Activated naive CD4-positive, alpha-beta T cell treated with anti-CD3 and anti-CD28 coated beads, Interleukin-2, amount 10 ng/mL, durations not matched to agents 7 days and 5 days (primary cell): ENCODE data around the gene VSIG8.

ENCODE experiments used
- CTCF ChIA-PET: fragments of 350-600 bp; sonication (Branson Sonifier 250); formaldehyde crosslinking; loops from one replicate; lab custom pipeline; 2021; ENCODE audit warnings: antibody characterized with exemption; lab: Charles Lee
- DNase-seq: peaks from one replicate; pipeline ENCODE4 v3.0.0-alpha.2; 2020
- H3K27ac Mint-ChIP-seq: one replicate; pipeline ENCODE4 v1.8.0; 2021; ENCODE audit warnings: mild to moderate bottlenecking, moderate library complexity, mixed read lengths
- H3K27me3 Mint-ChIP-seq: one replicate; pipeline ENCODE4 v1.8.0; 2021; ENCODE audit warnings: mild to moderate bottlenecking, mixed read lengths
- H3K36me3 Mint-ChIP-seq: one replicate; pipeline ENCODE4 v1.8.0; 2021; ENCODE audit warnings: mixed read lengths
- H3K4me1 Mint-ChIP-seq: one replicate; pipeline ENCODE4 v1.8.0; 2021; ENCODE audit warnings: mixed read lengths
- H3K4me3 Mint-ChIP-seq: one replicate; pipeline ENCODE4 v1.8.0; 2021; ENCODE audit warnings: mild to moderate bottlenecking, moderate library complexity, mixed read lengths
- H3K9me3 Mint-ChIP-seq: one replicate; pipeline ENCODE4 v1.8.0; 2021; ENCODE audit warnings: mixed read lengths

Gene VSIG8

DNA sequence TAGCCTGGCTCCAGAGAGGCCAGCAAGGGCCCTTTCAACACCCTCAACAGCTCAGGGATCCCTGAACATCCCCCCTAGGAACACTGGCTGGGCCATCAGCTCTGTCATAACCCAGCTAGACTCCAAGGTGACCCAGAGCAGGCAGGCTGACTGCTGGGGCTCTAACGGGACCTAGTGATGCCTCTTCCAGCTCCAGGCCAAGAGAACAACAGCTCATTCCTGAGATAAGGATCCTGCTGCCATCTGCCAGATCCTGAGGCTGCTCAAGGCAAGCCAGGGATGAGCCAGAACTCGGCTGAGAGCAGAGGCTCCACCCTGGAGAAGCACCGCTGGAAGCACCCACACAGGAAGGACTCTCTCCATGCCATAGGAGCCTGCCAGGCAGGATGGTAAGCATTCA, 2.0 kb downstream of the VSIG8 start:
- H3K36me3 Mint-ChIP-seq = no peaks in the 10 kb centered on the region
- H3K27ac Mint-ChIP-seq = no peak overlapping the region
- no peak for DNase-seq
- H3K9me3 Mint-ChIP-seq = no peaks in the 10 kb centered on the region
- H3K27me3 Mint-ChIP-seq = peaks cover 18% of the 10 kb centered on the region
- no peak overlapping the region for H3K4me3 Mint-ChIP-seq
- H3K4me1 Mint-ChIP-seq = no peaks in the 10 kb centered on the region
- CTCF ChIA-PET = no interaction called here

DNA sequence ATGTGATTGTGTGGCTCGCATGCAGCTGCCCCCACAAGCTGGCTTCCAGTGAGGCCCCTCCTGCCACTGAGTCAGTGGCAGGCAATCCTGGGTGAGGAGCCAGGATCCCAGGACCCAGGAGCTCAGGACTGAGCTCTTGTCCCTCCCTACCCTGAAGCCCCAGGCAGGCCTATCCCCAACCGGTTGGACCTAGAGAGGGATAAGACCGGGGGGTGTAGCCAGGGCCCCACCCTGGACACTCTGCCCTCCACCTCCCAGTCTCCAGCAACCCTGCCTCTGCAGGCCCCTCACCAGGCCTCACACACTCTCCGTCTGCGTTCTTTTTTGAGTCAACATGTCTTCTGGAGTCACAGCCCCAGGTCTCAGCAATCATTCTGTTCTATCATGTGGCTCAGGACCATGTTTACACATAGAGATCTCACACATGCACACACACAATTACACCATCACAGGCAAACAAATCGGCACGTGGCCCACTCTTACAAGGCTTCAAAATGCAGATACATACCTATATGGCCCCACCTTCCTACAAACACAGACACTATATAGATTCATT, 2.6 kb downstream of the VSIG8 start:
- Mint-ChIP-seq H3K36me3 (no peaks in the 10 kb centered on the region), H3K4me1 (peaks cover 5% of the 10 kb centered on the region), H3K27me3 (peaks cover 17% of the 10 kb centered on the region), H3K9me3 (no peaks in the 10 kb centered on the region), H3K27ac (no peak overlapping the region), H3K4me3 (no peak overlapping the region)
- DNase-seq = no peak
- CTCF ChIA-PET = no interaction called here

DNA sequence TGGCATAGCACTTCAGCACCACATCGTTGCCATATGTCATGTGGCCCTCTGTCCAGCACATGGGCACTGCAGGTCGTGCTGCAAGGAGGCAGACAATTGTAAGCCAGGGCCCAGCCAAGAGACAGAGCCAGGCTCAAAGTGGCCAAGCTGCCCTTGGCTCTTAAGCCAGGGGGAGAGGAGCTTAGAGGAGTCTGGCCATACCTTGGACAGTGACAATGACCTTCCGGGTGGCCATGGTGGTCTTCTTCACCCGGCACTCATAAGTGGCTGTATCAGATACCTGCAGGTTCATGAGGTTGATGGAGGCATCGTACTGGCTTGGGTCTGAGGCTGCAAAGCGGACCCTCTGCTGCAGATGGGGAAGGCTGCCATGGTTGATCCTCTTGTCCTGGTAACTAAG, 4.6 kb downstream of the VSIG8 start:
- Mint-ChIP-seq H3K27ac (no peak overlapping the region), H3K36me3 (no peaks in the 10 kb centered on the region), H3K4me1 (peaks cover 13% of the 10 kb centered on the region), H3K4me3 (no peak overlapping the region), H3K9me3 (no peaks in the 10 kb centered on the region), H3K27me3 (peaks cover 18% of the 10 kb centered on the region)
- CTCF ChIA-PET = interaction anchor here (1.2 kb wide), 1 partner anchor 59 kb away, joined by 5 read pairs; no protein-coding TSS in a partner anchor
- no peak for DNase-seq

DNA sequence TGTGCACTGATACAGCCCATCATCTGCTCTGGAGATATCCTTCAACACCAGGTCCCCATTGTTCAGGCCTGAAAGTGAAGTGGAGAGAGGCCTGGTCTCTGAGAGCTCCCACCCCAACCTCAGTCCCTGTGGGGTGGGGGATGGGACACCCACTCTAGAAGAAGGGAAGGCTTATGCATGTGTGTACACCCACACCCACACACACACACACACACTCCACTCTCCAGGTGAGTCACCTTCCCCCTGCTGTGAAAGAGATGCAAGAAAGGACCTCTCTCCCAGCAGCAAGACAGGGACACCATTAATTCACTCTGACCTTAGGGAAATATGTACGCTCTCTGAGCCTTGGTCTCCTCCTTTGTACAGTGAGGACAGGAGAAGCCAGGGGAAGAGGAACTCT, 5.9 kb downstream of the VSIG8 start:
- CTCF ChIA-PET = interaction anchor here (9.1 kb wide), 1 partner anchor 35 kb away, joined by 42 read pairs; no protein-coding TSS in a partner anchor
- H3K27me3 Mint-ChIP-seq = peaks cover 16% of the 10 kb centered on the region
- no peak for DNase-seq
- H3K9me3 Mint-ChIP-seq = no peaks in the 10 kb centered on the region
- H3K36me3 Mint-ChIP-seq = no peaks in the 10 kb centered on the region
- peak overlapping the region; percentile 4 for H3K4me3 Mint-ChIP-seq
- H3K4me1 Mint-ChIP-seq = peaks cover 15% of the 10 kb centered on the region
- H3K27ac Mint-ChIP-seq = peak overlapping the region; percentile 46

DNA sequence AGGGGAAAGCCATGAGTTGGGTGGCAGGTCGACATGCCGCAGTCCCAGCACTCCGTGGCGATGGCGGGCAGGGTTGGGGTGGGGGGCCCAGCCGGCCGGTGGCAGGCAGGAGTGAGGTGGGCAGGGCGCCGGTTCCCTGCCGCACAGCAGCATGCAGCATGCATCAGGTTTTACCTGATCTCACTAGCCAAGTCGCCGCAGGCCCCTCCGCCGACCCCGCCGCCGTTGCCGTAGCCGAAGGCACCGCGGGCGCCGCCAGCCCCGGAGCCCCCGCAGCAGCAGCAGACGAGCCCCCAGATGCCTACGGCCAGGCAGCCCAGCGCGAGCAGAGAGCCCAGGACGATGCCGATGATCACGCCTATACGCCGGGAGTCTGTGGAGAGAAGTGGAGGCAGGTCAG, 6.7 kb downstream of the VSIG8 start:
- CTCF ChIA-PET = interaction anchor here (1.8 to 9.1 kb wide), 2 partner anchors 36 to 56 kb away, joined by 3 to 42 read pairs; no protein-coding TSS in a partner anchor
- no peak overlapping the region for H3K27ac Mint-ChIP-seq
- no peak for DNase-seq
- H3K27me3 Mint-ChIP-seq = peaks cover 13% of the 10 kb centered on the region
- H3K9me3 Mint-ChIP-seq = no peaks in the 10 kb centered on the region
- peak overlapping the region; percentile 71 for H3K4me3 Mint-ChIP-seq
- H3K4me1 Mint-ChIP-seq = peaks cover 15% of the 10 kb centered on the region
- H3K36me3 Mint-ChIP-seq = no peaks in the 10 kb centered on the region

DNA sequence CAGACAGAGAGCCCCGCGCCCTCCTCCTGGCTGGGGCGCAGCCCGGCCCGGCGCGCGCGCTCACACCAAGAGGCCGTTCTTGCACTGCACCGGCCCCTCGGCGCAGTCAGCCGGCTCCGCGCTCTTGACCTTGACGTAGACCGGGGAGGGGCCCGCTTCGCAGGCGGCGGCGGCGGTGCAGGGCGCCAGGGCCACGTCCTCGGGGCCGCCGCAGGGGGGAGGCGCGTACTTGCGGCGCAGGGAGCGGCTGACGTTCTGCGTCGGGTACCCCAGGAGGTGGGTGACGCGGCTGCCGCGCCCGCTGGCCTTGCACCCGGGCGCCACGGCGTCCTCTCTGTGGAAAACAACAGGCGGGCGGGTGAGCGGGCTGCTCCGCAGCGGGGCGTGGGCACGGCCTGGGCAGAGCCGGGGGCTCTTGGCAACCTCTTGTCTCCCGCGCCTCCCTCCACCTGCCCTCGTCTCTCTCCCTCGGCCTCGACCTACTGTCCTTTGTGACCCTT, 7.7 kb downstream of the VSIG8 start:
- Mint-ChIP-seq H3K4me3 (peak overlapping the region; percentile 71), H3K9me3 (no peaks in the 10 kb centered on the region), H3K27me3 (peaks cover 14% of the 10 kb centered on the region), H3K36me3 (no peaks in the 10 kb centered on the region), H3K27ac (peak overlapping the region; percentile 81), H3K4me1 (peaks cover 15% of the 10 kb centered on the region)
- CTCF ChIA-PET = interaction anchor here (0.8 to 9.1 kb wide), 4 partner anchors 37 to 74 kb away, joined by 3 to 42 read pairs (median 4); partner anchors contain the start of gene DUSP23
- peak; percentile 84 for DNase-seq

DNA sequence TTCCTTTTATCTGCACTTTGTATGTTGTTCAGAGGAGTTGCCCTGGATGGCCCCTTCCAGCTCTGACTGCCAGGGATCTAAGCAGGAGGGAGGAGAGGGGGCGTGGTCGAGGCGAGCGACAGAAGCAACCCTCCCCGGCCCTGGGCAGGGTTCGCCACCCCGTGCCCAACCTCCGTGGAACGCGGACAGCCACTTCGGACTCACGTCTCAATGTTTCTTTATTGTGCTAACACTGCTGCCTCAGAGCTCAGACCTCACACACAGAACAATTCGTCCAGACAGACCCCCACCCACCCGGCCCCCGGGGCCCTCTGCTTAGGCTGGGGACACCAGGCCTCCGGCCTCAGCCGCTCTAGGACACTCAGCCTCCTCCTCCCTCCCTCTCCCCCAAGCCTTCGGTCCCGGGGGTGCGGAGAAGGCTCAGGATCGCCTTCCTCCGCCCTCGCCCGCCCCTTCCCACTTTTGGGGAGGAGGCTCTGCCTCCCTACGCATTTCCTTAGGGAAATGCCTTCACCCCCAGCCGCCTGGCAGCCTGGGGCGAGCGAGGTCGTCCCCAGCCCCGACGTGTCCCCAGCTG, 8.3 kb downstream of the VSIG8 start:
- Mint-ChIP-seq H3K36me3 (no peaks in the 10 kb centered on the region), H3K4me1 (peaks cover 15% of the 10 kb centered on the region), H3K27ac (peak overlapping the region; percentile 10)

DNA sequence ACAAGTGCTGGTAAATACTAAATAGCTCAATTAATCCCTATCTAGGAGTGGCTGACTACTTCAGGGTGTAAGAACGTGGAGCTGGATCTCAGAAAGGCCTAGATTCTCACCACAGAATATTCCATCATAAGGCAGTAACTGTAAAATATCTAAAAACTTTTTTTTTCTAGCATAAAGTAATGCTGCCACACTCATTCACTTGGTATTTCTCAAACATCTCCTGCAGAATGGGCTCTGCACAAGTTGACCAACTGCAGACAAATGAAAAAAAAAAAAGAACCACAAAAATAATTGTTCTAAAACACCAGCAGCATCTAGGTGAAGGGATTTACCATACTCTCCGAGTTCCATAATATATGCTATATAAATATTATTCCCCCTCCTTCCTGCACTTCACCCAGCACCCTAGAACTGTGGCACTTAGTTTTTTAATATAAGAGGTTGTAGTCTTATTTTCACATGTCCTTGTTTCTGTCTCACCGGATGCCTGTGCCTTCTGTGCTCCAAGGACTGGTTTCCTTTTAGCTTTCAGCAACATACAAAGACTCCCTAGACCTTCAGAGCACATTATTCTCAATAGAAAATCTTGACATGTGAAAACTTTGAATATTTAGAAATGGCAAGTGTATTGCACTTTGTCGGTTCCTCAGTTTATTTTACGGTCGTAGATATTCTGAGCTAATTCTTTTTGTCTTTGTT, 8.9 kb downstream of the VSIG8 start:
- H3K27me3 Mint-ChIP-seq = peaks cover 18% of the 10 kb centered on the region
- CTCF ChIA-PET = interaction anchor here (0.8 to 9.1 kb wide), 6 partner anchors 13 to 177 kb away, joined by 3 to 42 read pairs (median 3); partner anchors contain the start of gene DUSP23
- peaks cover 15% of the 10 kb centered on the region for H3K4me1 Mint-ChIP-seq
- DNase-seq = no peak
- H3K4me3 Mint-ChIP-seq = peak overlapping the region; percentile 71
- H3K27ac Mint-ChIP-seq = peak overlapping the region; percentile 10
- no peaks in the 10 kb centered on the region for H3K36me3 Mint-ChIP-seq
- no peaks in the 10 kb centered on the region for H3K9me3 Mint-ChIP-seq

More for the DNA sequence above, 8.3 kb downstream of the VSIG8 start:
- Mint-ChIP-seq H3K27me3 (peaks cover 15% of the 10 kb centered on the region), H3K9me3 (no peaks in the 10 kb centered on the region), H3K4me3 (peak overlapping the region; percentile 71)
- DNase-seq = peak; percentile 28
- CTCF ChIA-PET = interaction anchor here (0.8 to 9.1 kb wide), 5 partner anchors 12 to 74 kb away, joined by 3 to 42 read pairs (median 3); partner anchors contain the start of gene DUSP23

DNA sequence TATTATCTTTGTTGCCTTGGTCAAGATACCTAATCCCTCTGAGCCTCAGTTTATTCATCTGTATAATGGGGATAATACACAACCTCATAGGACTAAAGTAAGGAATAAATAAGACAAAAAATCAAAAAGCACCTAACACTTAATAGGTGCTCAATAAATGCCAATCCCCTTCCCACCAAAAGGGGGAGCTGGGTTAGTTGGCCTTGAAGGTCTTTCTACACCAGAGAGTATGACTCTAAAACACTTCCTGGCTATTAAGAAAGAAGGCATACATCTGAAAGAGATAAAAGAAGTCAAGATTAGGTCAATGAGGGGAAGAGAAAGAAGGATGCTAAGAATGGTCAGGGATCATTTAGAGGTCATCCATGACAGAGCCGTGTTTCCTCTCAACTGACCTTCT, 11.1 kb downstream of the VSIG8 start:
- peaks cover 30% of the 10 kb centered on the region for H3K27me3 Mint-ChIP-seq
- H3K27ac Mint-ChIP-seq = no peak overlapping the region

DNA sequence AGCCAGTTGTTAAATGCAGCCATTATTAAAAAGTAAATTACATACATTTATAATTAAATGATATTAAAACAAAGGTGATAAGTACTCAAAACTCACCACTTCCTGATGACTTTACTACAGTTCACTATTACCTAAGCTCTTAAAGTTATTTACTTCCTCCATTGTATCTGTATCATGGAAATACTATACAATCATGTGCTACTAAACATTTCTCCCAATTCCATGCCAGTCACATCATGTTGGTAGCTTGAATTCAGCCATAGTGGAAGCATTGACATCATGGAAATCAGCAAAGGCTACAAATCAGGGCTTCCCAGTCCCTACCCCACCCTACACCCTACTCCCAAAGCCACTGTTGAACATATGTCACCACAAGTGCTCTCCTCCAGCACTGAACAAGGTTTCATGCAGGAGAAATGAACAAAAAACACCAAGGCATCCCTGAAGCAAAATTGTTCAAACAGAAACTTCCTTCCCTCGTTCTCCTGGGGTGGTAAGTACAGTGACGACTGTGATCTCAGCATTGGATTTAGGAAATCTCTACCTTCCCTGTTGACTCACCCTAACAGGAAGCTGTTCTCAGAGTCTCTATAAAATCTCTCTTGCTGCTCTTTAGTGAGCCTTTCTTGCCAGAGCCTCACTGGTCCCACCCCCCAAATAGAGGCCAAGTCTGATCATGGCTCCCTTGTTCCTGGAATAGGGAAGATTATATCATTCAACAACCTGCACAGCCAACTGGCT, 12.7 kb downstream of the VSIG8 start:
- H3K4me3 Mint-ChIP-seq = no peak overlapping the region
- H3K27ac Mint-ChIP-seq = no peak overlapping the region
- peaks cover 10% of the 10 kb centered on the region for H3K4me1 Mint-ChIP-seq
- peaks cover 29% of the 10 kb centered on the region for H3K27me3 Mint-ChIP-seq
- no peaks in the 10 kb centered on the region for H3K36me3 Mint-ChIP-seq
- CTCF ChIA-PET = interaction anchor here (1.8 to 9.1 kb wide), 3 partner anchors 19 to 51 kb away, joined by 8 to 42 read pairs (median 14); no protein-coding TSS in a partner anchor
- H3K9me3 Mint-ChIP-seq = no peaks in the 10 kb centered on the region
- no peak for DNase-seq

More for the DNA sequence above, 11.1 kb downstream of the VSIG8 start:
- Mint-ChIP-seq H3K9me3 (no peaks in the 10 kb centered on the region), H3K4me1 (peaks cover 15% of the 10 kb centered on the region), H3K4me3 (no peak overlapping the region), H3K36me3 (no peaks in the 10 kb centered on the region)
- CTCF ChIA-PET = interaction anchor here (0.9 to 9.1 kb wide), 7 partner anchors 12 to 53 kb away, joined by 3 to 42 read pairs (median 4); no protein-coding TSS in a partner anchor
- no peak for DNase-seq

DNA sequence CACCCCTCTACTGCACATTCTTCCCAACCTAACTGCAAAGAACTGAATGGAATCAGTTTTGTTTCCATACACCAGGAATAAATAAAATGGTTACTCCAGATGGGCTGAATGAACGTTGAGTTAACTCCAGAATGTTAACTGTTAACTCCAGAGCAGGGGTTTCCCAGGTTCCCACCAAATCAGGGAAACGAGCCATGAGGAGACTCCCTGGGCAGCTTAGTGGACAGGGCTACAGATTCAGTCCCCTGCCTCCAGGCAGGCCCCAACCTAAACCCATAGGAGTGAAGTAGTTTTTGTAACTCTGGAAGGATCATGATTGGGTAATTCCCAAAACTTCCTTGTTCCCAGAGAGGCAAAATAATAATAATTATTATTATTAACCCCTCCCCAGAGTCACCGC, 14.1 kb downstream of the VSIG8 start:
- CTCF ChIA-PET = interaction anchor here (9.1 kb wide), 1 partner anchor 43 kb away, joined by 42 read pairs; no protein-coding TSS in a partner anchor

DNA sequence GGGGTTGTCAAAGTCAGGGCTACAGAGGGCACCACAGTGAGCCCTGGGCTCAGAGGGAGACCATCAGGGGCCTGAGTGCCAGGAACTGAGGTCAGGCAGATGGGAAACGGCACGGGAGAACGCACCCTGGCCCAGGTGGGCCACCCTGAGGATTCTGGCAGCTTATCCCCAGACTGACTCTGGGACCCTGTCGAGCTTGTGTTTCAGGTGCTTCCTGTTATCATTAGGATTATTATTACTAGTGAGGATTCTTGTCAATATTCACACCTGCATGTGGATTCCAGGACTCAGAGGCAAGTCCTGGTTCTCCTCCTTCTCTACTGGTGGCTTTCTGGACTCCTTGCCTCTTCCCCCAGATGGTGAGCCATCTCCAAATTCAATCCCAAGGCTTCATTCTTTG, 15.2 kb downstream of the VSIG8 start:
- no peak for DNase-seq
- Mint-ChIP-seq H3K27ac (no peak overlapping the region), H3K27me3 (peaks cover 38% of the 10 kb centered on the region), H3K4me1 (peaks cover 1% of the 10 kb centered on the region), H3K9me3 (no peaks in the 10 kb centered on the region), H3K4me3 (no peak overlapping the region), H3K36me3 (no peaks in the 10 kb centered on the region)
- CTCF ChIA-PET = interaction anchor here (0.6 kb wide), 1 partner anchor 26 kb away, joined by 3 read pairs; no protein-coding TSS in a partner anchor

More for the DNA sequence above, 14.1 kb downstream of the VSIG8 start:
- Mint-ChIP-seq H3K36me3 (no peaks in the 10 kb centered on the region), H3K9me3 (no peaks in the 10 kb centered on the region), H3K4me3 (no peak overlapping the region), H3K4me1 (peaks cover 3% of the 10 kb centered on the region), H3K27ac (no peak overlapping the region), H3K27me3 (peaks cover 38% of the 10 kb centered on the region)
- DNase-seq = no peak
